ENCODE data around the gene TLL2. TPM values are rescaled to one million over a fixed set of nuclear protein-coding genes. Genes with fewer than 3 reads are reported as not detected.
"Not testable (repeated sequence)": the region's sequence is repeated elsewhere in the genome, so short reads cannot be mapped to it uniquely, and the experiment has no call there.

Gene TLL2
- total RNA-seq: not detected

DNA sequence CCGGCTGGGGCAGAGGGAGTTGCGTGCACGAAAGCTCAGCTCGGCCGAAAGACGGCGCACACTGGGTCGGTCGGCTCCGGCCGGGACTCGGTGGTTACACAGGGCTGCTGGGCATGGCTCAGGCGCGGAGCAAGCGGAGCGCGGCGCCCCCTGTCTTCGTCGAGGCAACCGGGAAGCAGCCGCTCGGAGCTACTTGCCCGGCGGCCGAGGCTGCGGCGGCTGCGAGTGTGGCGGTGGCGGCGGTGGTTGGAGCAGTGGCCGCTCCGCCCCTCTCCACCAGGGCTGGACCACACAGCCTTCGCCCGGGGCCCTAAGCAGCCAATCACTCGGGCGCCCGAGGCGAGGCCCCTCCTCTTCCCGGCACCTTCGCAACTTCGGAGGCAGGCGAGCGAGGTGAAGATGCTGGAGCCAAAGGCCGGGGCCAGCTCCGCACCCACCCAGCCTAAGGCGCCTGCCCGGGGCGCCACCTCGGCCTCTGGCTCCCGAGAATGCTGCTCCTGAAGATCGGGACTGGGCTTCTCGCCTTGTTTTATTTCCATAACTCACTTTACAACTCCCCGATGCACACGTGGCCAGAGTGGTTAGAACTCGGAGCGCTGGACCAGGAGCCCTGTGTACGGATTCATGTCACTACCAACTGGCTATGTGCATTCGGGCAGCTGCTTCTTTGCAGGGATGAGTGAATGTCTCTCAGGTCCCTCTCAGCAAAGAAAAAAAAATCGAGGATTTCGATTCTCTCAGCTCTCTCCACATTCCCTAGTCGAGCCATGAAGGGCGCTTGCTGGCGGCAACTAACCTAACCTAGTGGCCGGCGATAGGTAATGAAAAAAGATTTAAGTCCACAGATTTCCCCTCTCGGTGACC is at the start of gene TLL2:
TSS of gene TLL2 (minus strand) at position 229 of the 864 bp plus-strand sequence. CDS start 241 bp downstream, outside the sequence.
- peak within 1 kb of the TSS; percentile 20 for H3K4me3 ChIP-seq (ENCODE audit: low read length)

DNA sequence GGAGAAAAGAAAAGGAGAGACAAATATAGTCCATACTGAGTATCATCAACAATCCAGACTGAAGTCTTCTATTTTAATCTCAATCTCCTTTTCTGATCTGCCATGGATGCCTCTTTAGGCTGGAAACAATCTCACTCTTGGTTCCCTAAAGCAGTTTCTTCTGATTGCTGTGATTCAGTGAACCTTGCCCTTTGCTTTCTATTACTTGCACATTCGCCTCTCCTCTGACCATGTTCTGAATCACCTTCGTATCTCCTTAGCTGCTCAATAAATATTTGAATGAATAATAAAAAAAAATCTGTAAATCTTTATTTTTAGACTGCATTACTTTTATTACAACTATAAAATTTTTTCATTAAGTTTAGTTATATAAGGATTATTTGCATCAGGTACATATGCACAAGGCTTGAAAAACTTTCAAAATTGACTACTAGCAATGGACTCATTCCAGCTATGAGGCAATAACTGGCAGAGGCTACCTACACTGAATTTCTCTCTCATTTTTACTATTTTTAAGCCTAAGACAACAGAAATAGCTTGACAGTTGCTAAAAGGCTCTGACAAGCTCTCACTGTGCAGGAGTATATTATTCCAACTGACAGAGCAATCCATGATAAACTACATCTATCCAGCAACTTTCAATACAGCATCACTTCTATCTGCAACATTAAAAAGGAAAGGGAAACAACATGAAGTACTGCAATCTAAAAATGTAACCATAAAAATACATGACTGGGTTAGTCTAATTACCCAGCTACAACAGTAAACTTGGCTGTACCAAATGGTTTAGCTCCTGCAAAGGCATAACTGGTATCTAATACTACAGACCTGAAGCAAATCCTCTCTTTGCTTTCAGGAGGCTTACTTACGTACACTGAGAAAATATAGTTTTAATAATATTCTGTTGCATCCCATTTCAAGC is 47.5 kb upstream of the TLL2 start:
- Histone ChIP-seq H3K27me3 (ENCODE audit: insufficient read depth, low read length) (no peaks in the 10 kb centered on the region), H3K4me3 (ENCODE audit: low read length) (no peak overlapping the region)

More for the DNA sequence above, at the start of gene TLL2:
- Histone ChIP-seq H3K4me1 (ENCODE audit: insufficient read depth, low read length) (peaks cover 24% of the 10 kb centered on the region), H3K9me3 (ENCODE audit: low read depth, low read length) (no peaks in the 10 kb centered on the region), H3K27me3 (ENCODE audit: insufficient read depth, low read length) (peaks cover 57% of the 10 kb centered on the region)

DNA sequence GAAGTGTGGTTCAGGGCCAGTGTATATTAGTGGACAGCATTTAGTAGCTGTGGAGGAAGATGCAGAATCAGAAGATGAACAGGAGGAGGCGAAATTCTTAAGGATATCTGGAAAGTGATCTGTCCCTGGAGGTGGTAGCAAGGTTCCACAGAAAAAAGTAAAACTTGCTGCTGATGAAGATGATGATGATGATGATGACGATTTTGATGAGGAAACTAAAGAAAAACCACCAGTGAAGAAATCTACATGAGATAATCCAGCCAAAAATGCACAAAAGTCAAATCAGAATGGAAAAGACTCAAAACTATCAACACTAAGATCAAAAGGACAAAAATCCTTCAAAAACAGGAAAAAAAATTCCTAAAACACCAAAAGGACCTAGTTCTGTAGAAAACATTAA is 46.8 kb upstream of the TLL2 start:
- Histone ChIP-seq H3K27me3 (ENCODE audit: insufficient read depth, low read length) (no peaks in the 10 kb centered on the region), H3K4me3 (ENCODE audit: low read length) (no peak overlapping the region), H3K9me3 (ENCODE audit: low read depth, low read length) (no peaks in the 10 kb centered on the region), H3K4me1 (ENCODE audit: insufficient read depth, low read length) (no peaks in the 10 kb centered on the region)

More for the DNA sequence above, 47.5 kb upstream of the TLL2 start:
- no peaks in the 10 kb centered on the region for H3K4me1 ChIP-seq (ENCODE audit: insufficient read depth, low read length)
- H3K9me3 ChIP-seq (ENCODE audit: low read depth, low read length): no peaks in the 10 kb centered on the region

DNA sequence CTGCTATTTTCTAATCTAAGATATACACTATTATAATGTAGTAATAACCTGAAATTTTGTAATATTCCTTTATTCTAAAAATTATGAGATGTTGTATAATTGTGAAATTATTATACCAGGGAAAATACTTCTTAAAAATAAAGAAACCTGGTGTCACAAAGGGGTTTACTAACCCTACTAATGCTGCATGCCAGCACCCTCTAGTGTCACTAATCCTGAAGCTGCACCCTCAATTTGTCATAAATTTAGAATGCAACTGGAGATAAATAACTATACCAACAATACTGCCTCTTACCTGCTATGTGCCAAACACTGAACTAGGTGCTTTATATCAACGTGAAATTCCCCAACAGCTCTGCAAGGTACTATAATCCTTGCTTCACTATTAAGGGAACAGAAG is 42.3 kb upstream of the TLL2 start:
- no peaks in the 10 kb centered on the region for H3K4me1 ChIP-seq (ENCODE audit: insufficient read depth, low read length)
- H3K9me3 ChIP-seq (ENCODE audit: low read depth, low read length): no peaks in the 10 kb centered on the region
- H3K27me3 ChIP-seq (ENCODE audit: insufficient read depth, low read length): no peaks in the 10 kb centered on the region
- no peak overlapping the region for H3K4me3 ChIP-seq (ENCODE audit: low read length)

DNA sequence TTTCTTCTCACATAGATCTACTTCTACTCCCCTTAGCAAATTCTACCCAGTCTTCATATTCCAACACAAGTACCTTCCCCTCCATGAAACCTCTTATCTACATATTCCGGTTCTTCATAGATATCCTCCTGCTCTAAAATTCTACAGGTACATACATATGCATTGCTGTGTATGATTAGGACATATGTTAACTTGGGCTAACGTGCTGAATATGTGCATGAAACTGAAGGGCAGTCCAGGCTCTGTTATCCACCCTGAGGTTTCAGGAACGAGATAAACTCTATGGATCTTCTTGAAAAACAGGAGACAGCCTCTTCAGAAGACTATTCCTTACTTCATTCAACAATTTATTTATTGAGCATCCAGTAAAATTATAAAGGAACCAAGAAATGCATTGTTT is 41.6 kb upstream of the TLL2 start:
- Histone ChIP-seq H3K4me1 (ENCODE audit: insufficient read depth, low read length) (no peaks in the 10 kb centered on the region), H3K27me3 (ENCODE audit: insufficient read depth, low read length) (no peaks in the 10 kb centered on the region), H3K4me3 (ENCODE audit: low read length) (no peak overlapping the region), H3K9me3 (ENCODE audit: low read depth, low read length) (no peaks in the 10 kb centered on the region)

DNA sequence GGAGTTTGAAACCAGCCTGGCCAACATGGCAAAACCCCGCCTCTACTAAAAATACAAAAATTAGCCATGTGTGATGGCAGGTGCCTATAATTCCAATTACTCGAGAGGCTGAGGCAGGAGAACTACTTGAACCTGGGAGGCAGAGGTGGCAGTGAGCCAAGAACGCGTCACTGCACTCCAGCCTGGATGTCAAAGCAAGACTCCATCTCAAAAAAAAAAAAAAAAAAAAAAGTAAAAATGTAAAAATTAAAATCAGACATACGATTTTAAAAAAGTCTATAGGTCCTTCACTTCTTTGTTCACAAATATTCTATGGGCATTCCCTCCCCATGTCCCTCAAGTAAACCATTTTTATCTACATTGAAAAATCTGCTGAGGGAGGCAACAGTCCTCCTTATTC is 34.9 kb upstream of the TLL2 start:
- Histone ChIP-seq H3K27me3 (ENCODE audit: insufficient read depth, low read length) (no peaks in the 10 kb centered on the region), H3K4me1 (ENCODE audit: insufficient read depth, low read length) (no peaks in the 10 kb centered on the region), H3K9me3 (ENCODE audit: low read depth, low read length) (no peaks in the 10 kb centered on the region), H3K4me3 (ENCODE audit: low read length) (no peak overlapping the region)

DNA sequence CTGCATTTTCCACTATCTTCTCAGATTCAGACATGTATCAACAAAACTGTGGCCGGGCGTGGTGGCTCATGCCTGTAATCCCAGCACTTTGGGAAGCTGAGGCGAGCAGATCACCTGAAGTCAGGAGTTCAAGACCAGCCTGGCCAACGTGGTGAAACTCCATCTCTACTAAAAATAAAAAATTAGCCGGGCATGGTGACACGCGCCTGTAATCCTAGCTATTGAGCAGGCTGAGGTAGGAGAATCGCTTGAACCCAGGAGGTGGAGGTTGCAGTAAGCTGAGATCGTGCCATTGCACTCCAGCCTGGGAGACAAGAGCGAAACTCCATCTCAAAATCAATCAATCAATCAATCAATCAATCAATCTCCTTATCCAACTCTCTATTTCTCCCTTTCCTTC is 31.8 kb upstream of the TLL2 start:
- H3K9me3 ChIP-seq (ENCODE audit: low read depth, low read length); H3K4me1 ChIP-seq (ENCODE audit: insufficient read depth, low read length); H3K27me3 ChIP-seq (ENCODE audit: insufficient read depth, low read length); H3K4me3 ChIP-seq (ENCODE audit: low read length): not testable (repeated sequence)

DNA sequence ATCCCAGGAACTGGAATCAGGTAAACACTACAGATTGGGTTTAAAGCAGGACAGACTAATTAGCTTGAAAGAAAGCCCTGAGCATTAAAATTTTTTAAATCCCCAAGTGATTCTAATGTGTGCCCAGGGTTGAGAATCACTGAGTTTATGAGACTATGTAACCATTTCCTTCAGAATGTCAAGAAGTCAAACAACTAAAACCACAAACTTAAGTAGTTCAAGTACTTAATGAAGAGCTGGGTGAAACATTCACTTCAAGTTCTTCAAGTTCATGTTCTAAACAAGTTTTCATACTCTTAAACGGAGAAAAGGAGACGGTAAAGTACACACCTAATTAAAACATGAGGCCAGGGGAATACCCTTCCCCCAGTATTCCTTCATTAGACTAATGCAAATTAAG is 28.2 kb upstream of the TLL2 start:
- no peaks in the 10 kb centered on the region for H3K9me3 ChIP-seq (ENCODE audit: low read depth, low read length)
- no peak overlapping the region for H3K4me3 ChIP-seq (ENCODE audit: low read length)
- no peaks in the 10 kb centered on the region for H3K27me3 ChIP-seq (ENCODE audit: insufficient read depth, low read length)
- H3K4me1 ChIP-seq (ENCODE audit: insufficient read depth, low read length): no peaks in the 10 kb centered on the region

DNA sequence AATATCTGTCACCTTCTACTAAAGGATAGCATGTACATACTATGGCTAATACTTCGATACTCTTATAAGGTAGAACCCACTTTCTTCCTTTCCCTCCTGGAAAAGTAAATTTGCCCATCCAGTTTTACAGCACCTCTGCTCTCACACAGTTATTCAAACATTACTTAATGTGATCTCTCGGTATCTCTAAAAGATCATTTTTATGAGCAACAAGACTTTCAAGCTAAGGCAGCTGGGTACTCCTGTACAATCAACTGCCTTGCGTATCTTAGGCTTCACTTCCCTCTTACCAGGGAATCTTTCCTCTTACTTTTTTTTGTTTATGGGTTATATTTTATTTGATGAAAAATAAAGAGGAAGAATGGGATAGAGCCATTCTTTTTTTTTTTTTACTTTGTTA is 26.5 kb upstream of the TLL2 start:
- Histone ChIP-seq H3K27me3 (ENCODE audit: insufficient read depth, low read length) (no peaks in the 10 kb centered on the region), H3K4me3 (ENCODE audit: low read length) (no peak overlapping the region), H3K9me3 (ENCODE audit: low read depth, low read length) (no peaks in the 10 kb centered on the region), H3K4me1 (ENCODE audit: insufficient read depth, low read length) (no peaks in the 10 kb centered on the region)

DNA sequence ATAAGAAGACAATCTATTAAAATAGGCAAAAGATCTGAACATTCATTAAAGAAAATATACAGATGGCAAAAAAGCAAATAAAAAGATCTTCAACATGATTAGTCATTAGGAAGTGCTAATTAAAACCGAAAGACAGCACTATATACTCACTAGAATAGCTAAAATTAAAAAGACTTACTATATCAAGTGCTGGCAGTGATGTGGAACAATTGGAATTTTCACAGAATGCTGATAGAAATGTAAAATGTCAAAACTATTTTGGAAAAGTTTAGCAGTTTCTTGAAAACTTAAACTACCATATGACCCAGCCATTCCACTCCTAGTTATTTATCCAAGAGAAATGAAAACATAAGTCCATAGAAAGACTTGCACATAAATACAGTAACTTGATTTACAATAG is 25.0 kb upstream of the TLL2 start:
- no peaks in the 10 kb centered on the region for H3K9me3 ChIP-seq (ENCODE audit: low read depth, low read length)
- no peaks in the 10 kb centered on the region for H3K27me3 ChIP-seq (ENCODE audit: insufficient read depth, low read length)
- no peak overlapping the region for H3K4me3 ChIP-seq (ENCODE audit: low read length)
- H3K4me1 ChIP-seq (ENCODE audit: insufficient read depth, low read length): no peaks in the 10 kb centered on the region

DNA sequence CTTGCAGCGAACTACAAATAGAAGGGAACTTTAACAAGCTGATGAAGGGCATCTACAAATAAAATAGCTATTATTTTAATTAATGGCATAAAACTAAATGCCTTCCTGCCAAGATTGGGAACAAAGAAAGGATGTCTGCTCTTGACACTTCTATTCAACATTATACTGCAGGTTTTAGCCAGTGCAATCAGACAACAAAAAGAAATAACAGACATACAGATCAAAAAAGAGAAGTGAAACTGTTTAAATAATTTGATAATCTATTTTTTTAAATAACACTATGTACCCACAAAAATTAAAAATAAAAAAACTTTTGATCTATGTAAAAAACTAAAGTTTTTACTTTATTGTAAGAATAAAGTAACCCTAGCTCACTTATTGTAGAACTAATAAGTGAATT is 22.4 kb upstream of the TLL2 start:
- H3K9me3 ChIP-seq (ENCODE audit: low read depth, low read length): no peaks in the 10 kb centered on the region
- no peaks in the 10 kb centered on the region for H3K27me3 ChIP-seq (ENCODE audit: insufficient read depth, low read length)
- H3K4me1 ChIP-seq (ENCODE audit: insufficient read depth, low read length): no peaks in the 10 kb centered on the region
- H3K4me3 ChIP-seq (ENCODE audit: low read length): no peak overlapping the region

DNA sequence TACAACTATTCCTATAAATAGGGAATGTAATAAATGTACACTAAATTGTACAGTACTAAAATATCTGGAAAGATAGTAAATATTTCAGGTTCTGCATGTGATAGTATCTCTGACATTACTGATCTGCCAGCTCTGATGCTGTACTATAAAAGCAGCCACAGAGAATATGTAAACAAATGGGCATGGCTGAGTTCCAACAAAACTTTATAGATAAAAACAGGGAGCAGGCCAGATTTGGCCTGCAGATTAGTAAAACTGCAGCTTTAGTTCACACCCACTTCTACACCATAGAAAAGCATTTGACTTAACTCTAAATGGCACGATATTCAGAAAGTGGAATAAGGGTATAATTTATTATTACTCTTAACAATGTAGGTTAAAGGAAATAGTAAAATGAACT is 18.8 kb upstream of the TLL2 start:
- no peaks in the 10 kb centered on the region for H3K9me3 ChIP-seq (ENCODE audit: low read depth, low read length)
- H3K27me3 ChIP-seq (ENCODE audit: insufficient read depth, low read length): no peaks in the 10 kb centered on the region
- H3K4me1 ChIP-seq (ENCODE audit: insufficient read depth, low read length): no peaks in the 10 kb centered on the region
- H3K4me3 ChIP-seq (ENCODE audit: low read length): no peak overlapping the region

DNA sequence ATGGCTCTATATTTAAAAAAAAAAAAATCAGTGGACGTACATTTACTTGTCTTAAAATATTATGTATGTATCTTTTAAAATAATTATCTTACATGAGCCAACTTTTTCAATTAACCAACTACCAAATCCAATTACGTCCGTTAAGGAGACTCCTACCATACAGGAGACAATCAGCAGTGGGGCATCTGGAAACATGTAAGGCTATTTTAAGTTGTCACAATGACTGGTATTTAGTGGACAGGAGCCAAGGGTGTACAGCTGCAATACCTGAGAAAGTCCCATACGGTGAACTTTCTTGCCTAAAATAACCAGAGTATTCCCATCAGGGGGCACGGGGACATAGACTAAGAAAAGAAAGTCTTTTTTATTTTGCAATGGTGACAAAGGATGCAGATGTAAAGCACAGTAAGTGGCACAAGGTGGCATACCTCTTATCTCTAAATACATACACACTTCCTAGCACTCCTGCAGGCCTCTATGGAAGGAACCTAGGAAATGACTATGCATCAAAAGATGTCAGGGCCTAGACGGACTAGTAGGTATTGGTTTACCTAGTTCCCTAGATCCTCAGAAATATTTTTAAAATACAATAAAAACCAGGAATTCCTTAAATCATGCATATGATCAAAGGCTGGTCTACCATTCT is 16.0 kb upstream of the TLL2 start:
- Histone ChIP-seq H3K4me1 (ENCODE audit: insufficient read depth, low read length) (no peaks in the 10 kb centered on the region), H3K27me3 (ENCODE audit: insufficient read depth, low read length) (no peaks in the 10 kb centered on the region), H3K9me3 (ENCODE audit: low read depth, low read length) (no peaks in the 10 kb centered on the region), H3K4me3 (ENCODE audit: low read length) (no peak overlapping the region)

DNA sequence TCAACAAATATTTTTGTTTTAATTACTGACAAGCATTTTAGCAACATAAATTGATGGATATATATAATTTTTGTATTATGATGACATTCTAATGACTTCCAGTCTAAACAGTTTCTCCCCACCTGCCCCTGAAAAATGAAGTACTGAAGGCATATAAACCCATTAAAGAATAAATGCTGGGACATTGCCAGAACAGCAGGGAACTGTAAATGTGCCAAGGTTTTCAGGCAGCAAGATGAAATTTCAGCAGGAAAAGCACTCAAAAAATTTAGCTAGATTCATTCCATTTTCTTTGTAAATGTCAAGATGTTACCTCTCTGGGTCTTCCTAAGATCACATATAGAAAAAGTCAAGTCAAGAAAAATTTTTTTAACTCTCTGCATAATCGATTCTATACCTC is 11.0 kb upstream of the TLL2 start:
- no peaks in the 10 kb centered on the region for H3K4me1 ChIP-seq (ENCODE audit: insufficient read depth, low read length)
- no peak overlapping the region for H3K4me3 ChIP-seq (ENCODE audit: low read length)
- H3K27me3 ChIP-seq (ENCODE audit: insufficient read depth, low read length): no peaks in the 10 kb centered on the region
- no peaks in the 10 kb centered on the region for H3K9me3 ChIP-seq (ENCODE audit: low read depth, low read length)

DNA sequence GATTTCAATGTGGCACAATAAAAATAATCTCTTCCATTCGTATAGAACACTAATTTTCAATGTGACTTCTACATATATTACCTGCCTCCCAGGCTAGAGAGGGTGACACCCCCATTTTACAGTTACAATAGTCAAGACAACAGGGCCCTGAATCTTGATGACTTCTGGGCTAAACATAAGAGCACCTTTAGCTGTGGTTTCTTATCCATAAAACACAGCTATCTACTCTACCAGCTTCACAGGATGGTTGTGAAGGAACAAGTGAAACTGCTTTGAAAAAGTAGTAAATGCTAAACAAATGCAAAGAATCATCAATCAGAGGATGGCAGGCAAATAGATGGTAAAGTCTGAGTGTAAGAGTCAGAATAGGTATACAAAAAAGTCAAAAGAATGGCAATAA is 3.6 kb upstream of the TLL2 start:
- Histone ChIP-seq H3K27me3 (ENCODE audit: insufficient read depth, low read length) (peaks cover 44% of the 10 kb centered on the region), H3K9me3 (ENCODE audit: low read depth, low read length) (no peaks in the 10 kb centered on the region), H3K4me1 (ENCODE audit: insufficient read depth, low read length) (peaks cover 22% of the 10 kb centered on the region), H3K4me3 (ENCODE audit: low read length) (no peak overlapping the region)
